Measurements from ENCODE around the gene MOGAT3.

DNA sequence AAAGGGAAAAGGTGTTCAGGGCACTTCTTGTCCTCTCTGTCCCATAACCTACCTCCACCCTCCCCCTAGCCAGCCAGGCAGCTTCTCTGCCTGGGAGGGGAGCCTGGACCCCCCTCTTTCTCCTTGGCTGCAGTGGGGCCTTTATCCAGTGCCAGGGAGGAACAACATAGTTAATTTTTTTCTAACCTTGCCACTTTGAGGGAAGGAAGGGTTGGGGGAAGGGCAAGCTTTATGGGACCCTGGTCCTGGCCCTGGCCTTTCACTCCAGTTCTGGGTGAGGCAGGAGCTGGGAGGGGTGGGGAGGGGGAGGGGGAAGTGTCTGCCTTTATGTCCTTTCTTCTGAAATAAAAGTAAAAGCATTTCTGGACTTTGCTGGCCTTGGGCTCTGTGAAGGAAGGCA lies 39.9 kb downstream of the MOGAT3 start:
- TF ChIP-seq, protein P1, sequence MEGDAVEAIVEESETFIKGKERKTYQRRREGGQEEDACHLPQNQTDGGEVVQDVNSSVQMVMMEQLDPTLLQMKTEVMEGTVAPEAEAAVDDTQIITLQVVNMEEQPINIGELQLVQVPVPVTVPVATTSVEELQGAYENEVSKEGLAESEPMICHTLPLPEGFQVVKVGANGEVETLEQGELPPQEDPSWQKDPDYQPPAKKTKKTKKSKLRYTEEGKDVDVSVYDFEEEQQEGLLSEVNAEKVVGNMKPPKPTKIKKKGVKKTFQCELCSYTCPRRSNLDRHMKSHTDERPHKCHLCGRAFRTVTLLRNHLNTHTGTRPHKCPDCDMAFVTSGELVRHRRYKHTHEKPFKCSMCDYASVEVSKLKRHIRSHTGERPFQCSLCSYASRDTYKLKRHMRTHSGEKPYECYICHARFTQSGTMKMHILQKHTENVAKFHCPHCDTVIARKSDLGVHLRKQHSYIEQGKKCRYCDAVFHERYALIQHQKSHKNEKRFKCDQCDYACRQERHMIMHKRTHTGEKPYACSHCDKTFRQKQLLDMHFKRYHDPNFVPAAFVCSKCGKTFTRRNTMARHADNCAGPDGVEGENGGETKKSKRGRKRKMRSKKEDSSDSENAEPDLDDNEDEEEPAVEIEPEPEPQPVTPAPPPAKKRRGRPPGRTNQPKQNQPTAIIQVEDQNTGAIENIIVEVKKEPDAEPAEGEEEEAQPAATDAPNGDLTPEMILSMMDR (conservative IDR thresholded peaks at IDR 0.05; ENCODE audit: low read depth, low read length) = no peak
- TF ChIP-seq POLR2A (IDR thresholded peaks at IDR 0.05; ENCODE audit: low read depth, low read length) = no peak

All from IMR-90 (cell line).